Progenitor cell of endocrine pancreas (in vitro differentiated cells): Measurements from ENCODE around the gene GRWD1. TPM values are rescaled to one million over a fixed set of nuclear protein-coding genes. Genes with fewer than 3 reads are reported as not detected.

Experiments
- DNase-seq: peaks from one replicate; pipeline ENCODE4 v3.0.0; 2021; ENCODE audit warnings: low spot score; ENCODE audit not compliant: unreplicated experiment
- H3K27ac Mint-ChIP-seq: 2 replicates; pipeline ENCODE4 v1.8.0; 2021; ENCODE audit warnings: mild to moderate bottlenecking, moderate library complexity, mixed read lengths
- H3K27me3 Mint-ChIP-seq: 2 replicates; pipeline ENCODE4 v1.8.0; 2021; ENCODE audit warnings: mixed read lengths
- H3K36me3 Mint-ChIP-seq: 2 replicates; pipeline ENCODE4 v1.8.0; 2022; ENCODE audit warnings: mixed read lengths; ENCODE audit not compliant: insufficient read depth
- H3K4me1 Mint-ChIP-seq: 2 replicates; pipeline ENCODE4 v1.8.0; 2021; ENCODE audit warnings: low read depth, mixed read lengths
- H3K4me3 Mint-ChIP-seq: 2 replicates; pipeline ENCODE4 v1.8.0; 2021; ENCODE audit warnings: low read depth, mild to moderate bottlenecking, moderate library complexity, mixed read lengths
- H3K9me3 Mint-ChIP-seq: 2 replicates; pipeline ENCODE4 v1.8.0; 2021; ENCODE audit warnings: low read depth, mixed read lengths
- CTCF ChIP-seq: fragments of 200-600 bp; sonication (generic); IDR thresholded peaks from one replicate; pipeline ENCODE4 v1.5.0; 2021; ENCODE audit warnings: antibody characterized with exemption, mild to moderate bottlenecking; ENCODE audit not compliant: unreplicated experiment
- total RNA-seq: library from RNA; stranded (reverse); gene quantifications from 2 replicates; pipeline ENCODE4 v1.2.1, GENCODE V29; 2021

The GRWD1 gene
- total RNA-seq, 1 donor from 2014 or later = 35.9 TPM

- Mint-ChIP-seq H3K27ac (no peak overlapping the region), H3K9me3 (no peaks in the 10 kb centered on the region), H3K4me3 (no peak overlapping the region), H3K4me1 (peaks cover 13% of the 10 kb centered on the region), H3K27me3 (no peaks in the 10 kb centered on the region), H3K36me3 (peaks cover 5% of the 10 kb centered on the region)
- TF ChIP-seq CTCF = no peak
- DNase-seq = no peak
These were observed 2.5 kb upstream of the GRWD1 start for GRCh38 chr19:48443256-48443655.

GRCh38 chr19:48443731-48444128, 2.1 kb upstream of the GRWD1 start:
- no peak for TF ChIP-seq CTCF
- H3K27me3 Mint-ChIP-seq = no peaks in the 10 kb centered on the region
- peaks cover 13% of the 10 kb centered on the region for H3K4me1 Mint-ChIP-seq
- peaks cover 9% of the 10 kb centered on the region for H3K36me3 Mint-ChIP-seq
- no peak for DNase-seq
- H3K4me3 Mint-ChIP-seq = no peak overlapping the region
- H3K9me3 Mint-ChIP-seq = no peaks in the 10 kb centered on the region
- no peak overlapping the region for H3K27ac Mint-ChIP-seq

GRCh38 chr19:48444129-48444935, 1.5 kb upstream of the GRWD1 start:
- H3K36me3 Mint-ChIP-seq = peaks cover 11% of the 10 kb centered on the region
- peak overlapping the region; percentile 89 for H3K27ac Mint-ChIP-seq
- H3K4me3 Mint-ChIP-seq = peak overlapping the region; percentile 94
- no peaks in the 10 kb centered on the region for H3K27me3 Mint-ChIP-seq
- no peak for TF ChIP-seq CTCF
- H3K9me3 Mint-ChIP-seq = no peaks in the 10 kb centered on the region
- H3K4me1 Mint-ChIP-seq = peaks cover 13% of the 10 kb centered on the region
- DNase-seq = no peak

GRCh38 chr19:48444936-48445200, 915 bp upstream of the GRWD1 start:
- peak overlapping the region; percentile 94 for H3K4me3 Mint-ChIP-seq
- peak overlapping the region; percentile 96 for H3K27ac Mint-ChIP-seq
- peaks cover 11% of the 10 kb centered on the region for H3K36me3 Mint-ChIP-seq
- peaks cover 13% of the 10 kb centered on the region for H3K4me1 Mint-ChIP-seq
- H3K27me3 Mint-ChIP-seq = no peaks in the 10 kb centered on the region
- TF ChIP-seq CTCF = no peak
- H3K9me3 Mint-ChIP-seq = no peaks in the 10 kb centered on the region
- DNase-seq = no peak

GRCh38 chr19:48445256-48445605, 552 bp upstream of the GRWD1 start:
- Mint-ChIP-seq H3K4me1 (peaks cover 13% of the 10 kb centered on the region), H3K4me3 (peak overlapping the region; percentile 94), H3K36me3 (peaks cover 11% of the 10 kb centered on the region), H3K27me3 (no peaks in the 10 kb centered on the region), H3K9me3 (no peaks in the 10 kb centered on the region), H3K27ac (peak overlapping the region; percentile 96)
- TF ChIP-seq CTCF = peak; percentile 58
- no peak for DNase-seq
